ENCODE measurements around the gene UNC45A. TPM values are rescaled to one million over a fixed set of nuclear protein-coding genes. Genes with fewer than 3 reads are reported as not detected.
A peak's percentile ranks its signal among the peaks of the same experiment; 100 is the strongest.
"Not testable (repeated sequence)": the region's sequence is repeated elsewhere in the genome, so short reads cannot be mapped to it uniquely, and the experiment has no call there.

Gene UNC45A
- total RNA-seq, 1 donor from 2014 or later = 74.1 TPM

- H3K27me3 Mint-ChIP-seq (ENCODE audit: low read depth) = no peaks in the 10 kb centered on the region
- no peak for DNase-seq (ENCODE audit: low spot score)
- H3K36me3 Mint-ChIP-seq (ENCODE audit: low read depth) = peaks cover 88% of the 10 kb centered on the region
- no peaks in the 10 kb centered on the region for H3K9me3 Mint-ChIP-seq
- intact Hi-C loops (cut with micrococcal nuclease) = no loop called here
- H3K4me1 Mint-ChIP-seq (ENCODE audit: low read depth) = peaks cover 6% of the 10 kb centered on the region
- H3K27ac Mint-ChIP-seq = no peak overlapping the region
- H3K4me3 Mint-ChIP-seq (ENCODE audit: low read depth) = no peak overlapping the region
Observed at GRCh38 chr15:90917569-90917968, 17.5 kb upstream of the UNC45A start.

GRCh38 chr15:90918034-90918788 lies 16.9 kb upstream of the UNC45A start:
- Mint-ChIP-seq H3K9me3 (no peaks in the 10 kb centered on the region), H3K4me3 (ENCODE audit: low read depth) (no peak overlapping the region), H3K27ac (no peak overlapping the region), H3K27me3 (ENCODE audit: low read depth) (no peaks in the 10 kb centered on the region), H3K4me1 (ENCODE audit: low read depth) (peaks cover 9% of the 10 kb centered on the region), H3K36me3 (ENCODE audit: low read depth) (peaks cover 86% of the 10 kb centered on the region)
- no peak for DNase-seq (ENCODE audit: low spot score)
- intact Hi-C loops (cut with micrococcal nuclease) = no loop called here

GRCh38 chr15:90918835-90919234 lies 16.2 kb upstream of the UNC45A start:
- no peak for DNase-seq (ENCODE audit: low spot score)
- Mint-ChIP-seq H3K27ac (no peak overlapping the region), H3K36me3 (ENCODE audit: low read depth) (peaks cover 83% of the 10 kb centered on the region), H3K4me3 (ENCODE audit: low read depth) (no peak overlapping the region), H3K4me1 (ENCODE audit: low read depth) (peaks cover 11% of the 10 kb centered on the region), H3K9me3 (no peaks in the 10 kb centered on the region), H3K27me3 (ENCODE audit: low read depth) (no peaks in the 10 kb centered on the region)
- intact Hi-C loops (cut with micrococcal nuclease) = no loop called here

- peaks cover 21% of the 10 kb centered on the region for H3K4me1 Mint-ChIP-seq (ENCODE audit: low read depth)
- DNase-seq (ENCODE audit: low spot score) = no peak
- peak overlapping the region; percentile 17 for H3K27ac Mint-ChIP-seq
- no peak overlapping the region for H3K4me3 Mint-ChIP-seq (ENCODE audit: low read depth)
- peaks cover 66% of the 10 kb centered on the region for H3K36me3 Mint-ChIP-seq (ENCODE audit: low read depth)
- intact Hi-C loops (cut with micrococcal nuclease) = no loop called here
- no peaks in the 10 kb centered on the region for H3K9me3 Mint-ChIP-seq
- no peaks in the 10 kb centered on the region for H3K27me3 Mint-ChIP-seq (ENCODE audit: low read depth)
Observed at GRCh38 chr15:90921887-90922286, 13.2 kb upstream of the UNC45A start.

GRCh38 chr15:90922712-90923322 lies 12.3 kb upstream of the UNC45A start:
- peaks cover 56% of the 10 kb centered on the region for H3K36me3 Mint-ChIP-seq (ENCODE audit: low read depth)
- intact Hi-C loops (cut with micrococcal nuclease); H3K4me3 Mint-ChIP-seq (ENCODE audit: low read depth); DNase-seq (ENCODE audit: low spot score); H3K27me3 Mint-ChIP-seq (ENCODE audit: low read depth); H3K9me3 Mint-ChIP-seq: not testable (repeated sequence)
- H3K27ac Mint-ChIP-seq = peak overlapping the region; percentile 49
- peaks cover 21% of the 10 kb centered on the region for H3K4me1 Mint-ChIP-seq (ENCODE audit: low read depth)

- no peak overlapping the region for H3K4me3 Mint-ChIP-seq (ENCODE audit: low read depth)
- H3K4me1 Mint-ChIP-seq (ENCODE audit: low read depth) = peaks cover 25% of the 10 kb centered on the region
- peaks cover 47% of the 10 kb centered on the region for H3K36me3 Mint-ChIP-seq (ENCODE audit: low read depth)
- H3K27ac Mint-ChIP-seq = peak overlapping the region; percentile 43
- no peak for DNase-seq (ENCODE audit: low spot score)
- H3K9me3 Mint-ChIP-seq = no peaks in the 10 kb centered on the region
- intact Hi-C loops (cut with micrococcal nuclease) = no loop called here
- no peaks in the 10 kb centered on the region for H3K27me3 Mint-ChIP-seq (ENCODE audit: low read depth)
Observed at GRCh38 chr15:90924375-90924774, 10.7 kb upstream of the UNC45A start.

GRCh38 chr15:90926766-90927165 lies 8.3 kb upstream of the UNC45A start:
- intact Hi-C loops (cut with micrococcal nuclease); H3K4me3 Mint-ChIP-seq (ENCODE audit: low read depth); DNase-seq (ENCODE audit: low spot score); H3K9me3 Mint-ChIP-seq; H3K27ac Mint-ChIP-seq; H3K27me3 Mint-ChIP-seq (ENCODE audit: low read depth): not testable (repeated sequence)
- Mint-ChIP-seq H3K4me1 (ENCODE audit: low read depth) (peaks cover 39% of the 10 kb centered on the region), H3K36me3 (ENCODE audit: low read depth) (peaks cover 26% of the 10 kb centered on the region)

GRCh38 chr15:90928106-90928505 lies 7.0 kb upstream of the UNC45A start:
- peaks cover 39% of the 10 kb centered on the region for H3K4me1 Mint-ChIP-seq (ENCODE audit: low read depth)
- H3K27ac Mint-ChIP-seq = peak overlapping the region; percentile 33
- H3K27me3 Mint-ChIP-seq (ENCODE audit: low read depth); intact Hi-C loops (cut with micrococcal nuclease); H3K9me3 Mint-ChIP-seq; DNase-seq (ENCODE audit: low spot score): not testable (repeated sequence)
- peak overlapping the region; percentile 59 for H3K4me3 Mint-ChIP-seq (ENCODE audit: low read depth)
- peaks cover 16% of the 10 kb centered on the region for H3K36me3 Mint-ChIP-seq (ENCODE audit: low read depth)

GRCh38 chr15:90929246-90930019 lies 5.7 kb upstream of the UNC45A start:
- Mint-ChIP-seq H3K36me3 (ENCODE audit: low read depth) (peaks cover 7% of the 10 kb centered on the region), H3K27me3 (ENCODE audit: low read depth) (no peaks in the 10 kb centered on the region), H3K9me3 (no peaks in the 10 kb centered on the region), H3K4me3 (ENCODE audit: low read depth) (peak overlapping the region; percentile 92), H3K4me1 (ENCODE audit: low read depth) (peaks cover 41% of the 10 kb centered on the region), H3K27ac (peak overlapping the region; percentile 98)
- DNase-seq (ENCODE audit: low spot score) = no peak
- intact Hi-C loops (cut with micrococcal nuclease) = loop anchor here (5.0 to 10.0 kb wide), 3 partner anchors 242 to 695 kb away; partner anchors contain the start of genes CIB1 and GDPGP1

GRCh38 chr15:90930861-90931574 lies 4.1 kb upstream of the UNC45A start:
- Mint-ChIP-seq H3K9me3 (no peaks in the 10 kb centered on the region), H3K36me3 (ENCODE audit: low read depth) (peaks cover 4% of the 10 kb centered on the region), H3K27me3 (ENCODE audit: low read depth) (no peaks in the 10 kb centered on the region), H3K27ac (peak overlapping the region; percentile 98), H3K4me1 (ENCODE audit: low read depth) (peaks cover 41% of the 10 kb centered on the region), H3K4me3 (ENCODE audit: low read depth) (peak overlapping the region; percentile 92)
- intact Hi-C loops (cut with micrococcal nuclease) = loop anchor here (1.0 to 10.0 kb wide), 4 partner anchors 29 to 696 kb away; partner anchors contain the start of genes CIB1 and GDPGP1
- DNase-seq (ENCODE audit: low spot score) = no peak

GRCh38 chr15:90931575-90931827 lies 3.6 kb upstream of the UNC45A start:
- peaks cover 9% of the 10 kb centered on the region for H3K36me3 Mint-ChIP-seq (ENCODE audit: low read depth)
- H3K27ac Mint-ChIP-seq = peak overlapping the region; percentile 98
- H3K27me3 Mint-ChIP-seq (ENCODE audit: low read depth) = no peaks in the 10 kb centered on the region
- DNase-seq (ENCODE audit: low spot score) = no peak
- no peaks in the 10 kb centered on the region for H3K9me3 Mint-ChIP-seq
- peaks cover 46% of the 10 kb centered on the region for H3K4me1 Mint-ChIP-seq (ENCODE audit: low read depth)
- H3K4me3 Mint-ChIP-seq (ENCODE audit: low read depth) = peak overlapping the region; percentile 92
- intact Hi-C loops (cut with micrococcal nuclease) = loop anchor here (1.0 to 10.0 kb wide), 4 partner anchors 29 to 697 kb away; partner anchors contain the start of genes CIB1 and GDPGP1

- Mint-ChIP-seq H3K36me3 (ENCODE audit: low read depth) (peaks cover 15% of the 10 kb centered on the region), H3K27ac (peak within 1 kb of the TSS; percentile 98), H3K9me3 (no peaks in the 10 kb centered on the region), H3K4me1 (ENCODE audit: low read depth) (peaks cover 50% of the 10 kb centered on the region), H3K27me3 (ENCODE audit: low read depth) (no peaks in the 10 kb centered on the region), H3K4me3 (ENCODE audit: low read depth) (peak within 1 kb of the TSS; percentile 92)
- DNase-seq (ENCODE audit: low spot score) = peak; percentile 85
- intact Hi-C loops (cut with micrococcal nuclease) = loop anchor here (1.0 to 10.0 kb wide), 5 partner anchors 30 to 697 kb away; partner anchors contain the start of genes CIB1 and GDPGP1
Observed at GRCh38 chr15:90931828-90932659, 3.0 kb upstream of the UNC45A start, which contains the start of gene HDDC3. TSS of gene HDDC3 (minus strand) at chr15:90932549. CDS start at chr15:90932540, 9 bp downstream.
